ENCODE data around the gene SV2C.

The SV2C gene

DNA sequence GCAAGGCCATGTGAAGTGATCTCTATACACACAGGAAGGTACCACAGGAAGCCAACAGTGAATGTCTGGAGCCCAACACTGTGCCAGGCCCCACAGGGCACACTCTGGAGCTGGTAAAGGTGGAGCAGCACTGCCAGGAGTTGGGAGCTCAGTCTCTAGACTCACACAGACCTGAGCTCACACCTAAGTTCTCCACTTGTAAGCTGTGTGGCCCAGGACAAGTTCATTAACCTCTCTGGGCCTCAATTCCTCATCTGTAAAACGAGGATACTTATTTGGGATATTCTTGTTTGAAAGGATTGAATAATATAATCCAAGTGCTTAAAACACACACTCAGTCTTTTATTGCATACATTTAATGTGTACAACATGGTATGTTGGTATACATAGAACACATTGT is 259.3 kb downstream of the SV2C start:
- H3K4me3 ChIP-seq (ENCODE audit: low read depth in 1 of 2, low read length in 2 of 2) = no peak overlapping the region
- no peaks in the 10 kb centered on the region for H3K9me3 ChIP-seq (ENCODE audit: control insufficient read depth in 1 of 2, low read length in 2 of 2)
- H3K27me3 ChIP-seq (ENCODE audit: control insufficient read depth in 1 of 2, insufficient read depth in 2 of 2, low read length in 2 of 2) = no peaks in the 10 kb centered on the region
- no peak overlapping the region for H3K27ac ChIP-seq (ENCODE audit: low read depth, low read length)
- H3K9ac ChIP-seq (ENCODE audit: low read depth in 1 of 2, low read length in 2 of 2) = no peak overlapping the region
- H3K36me3 ChIP-seq (ENCODE audit: control insufficient read depth in 1 of 2, insufficient read depth in 2 of 2, low read length in 2 of 2) = no peaks in the 10 kb centered on the region
- peaks cover 11 to 14% of the 10 kb centered on the region in 2 donors for H3K4me1 ChIP-seq (ENCODE audit: control insufficient read depth in 1 of 2, insufficient read depth in 2 of 2, low read length in 2 of 2)

DNA sequence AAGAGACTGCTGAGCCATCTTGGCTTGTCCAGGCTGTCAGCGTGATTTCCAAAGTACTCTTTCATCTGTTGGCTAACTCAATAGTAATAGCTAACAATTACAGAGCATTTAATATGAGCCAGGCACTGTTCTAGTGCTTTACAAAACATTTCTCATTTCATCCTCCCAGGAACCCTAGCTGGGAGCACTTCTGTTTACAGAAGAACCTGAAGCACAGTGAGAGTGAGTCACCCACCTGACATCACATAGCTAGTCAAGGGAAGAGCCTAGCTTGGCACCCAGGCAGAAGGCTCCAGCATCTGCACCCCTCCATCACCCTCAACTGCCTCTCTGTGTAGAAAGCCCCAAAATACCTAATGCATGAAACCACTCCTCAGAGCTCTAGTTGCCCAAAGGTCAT is 262.4 kb downstream of the SV2C start:
- no peak overlapping the region for H3K4me3 ChIP-seq (ENCODE audit: low read depth in 1 of 2, low read length in 2 of 2)
- H3K9ac ChIP-seq (ENCODE audit: low read depth in 1 of 2, low read length in 2 of 2) = no peak overlapping the region
- H3K9me3 ChIP-seq (ENCODE audit: control insufficient read depth in 1 of 2, low read length in 2 of 2) = no peaks in the 10 kb centered on the region
- no peak overlapping the region for H3K27ac ChIP-seq (ENCODE audit: low read depth, low read length)
- no peaks in the 10 kb centered on the region for H3K36me3 ChIP-seq (ENCODE audit: control insufficient read depth in 1 of 2, insufficient read depth in 2 of 2, low read length in 2 of 2)
- H3K27me3 ChIP-seq (ENCODE audit: control insufficient read depth in 1 of 2, insufficient read depth in 2 of 2, low read length in 2 of 2) = no peaks in the 10 kb centered on the region
- peaks cover 0 to 5% of the 10 kb centered on the region in 2 donors for H3K4me1 ChIP-seq (ENCODE audit: control insufficient read depth in 1 of 2, insufficient read depth in 2 of 2, low read length in 2 of 2)

DNA sequence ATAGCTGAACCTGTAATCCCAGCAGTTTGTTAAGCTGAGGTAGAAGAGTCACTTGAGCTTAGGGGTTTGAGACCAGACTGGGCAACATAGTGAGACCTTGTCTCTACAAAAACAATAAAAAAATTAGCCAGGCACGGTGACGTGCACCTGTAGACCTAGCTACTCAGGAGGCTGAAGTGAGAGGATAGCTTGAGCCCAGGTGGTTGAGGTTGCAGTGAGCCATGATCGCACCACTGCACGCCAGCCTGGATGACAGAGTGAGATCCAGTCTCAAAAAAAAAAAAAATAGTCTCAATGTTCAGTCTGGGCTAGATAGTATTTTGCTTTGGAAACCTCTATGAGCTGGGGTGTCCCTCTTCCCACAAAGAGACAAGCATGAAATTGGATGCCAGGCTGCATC is 268.0 kb downstream of the SV2C start:
- H3K27ac ChIP-seq (ENCODE audit: low read depth, low read length) = no peak overlapping the region
- H3K27me3 ChIP-seq (ENCODE audit: control insufficient read depth in 1 of 2, insufficient read depth in 2 of 2, low read length in 2 of 2) = no peaks in the 10 kb centered on the region
- H3K9ac ChIP-seq (ENCODE audit: low read depth in 1 of 2, low read length in 2 of 2) = no peak overlapping the region
- no peaks in the 10 kb centered on the region for H3K36me3 ChIP-seq (ENCODE audit: control insufficient read depth in 1 of 2, insufficient read depth in 2 of 2, low read length in 2 of 2)
- no peak overlapping the region for H3K4me3 ChIP-seq (ENCODE audit: low read depth in 1 of 2, low read length in 2 of 2)
- H3K9me3 ChIP-seq (ENCODE audit: control insufficient read depth in 1 of 2, low read length in 2 of 2) = no peaks in the 10 kb centered on the region
- no peaks in the 10 kb centered on the region for H3K4me1 ChIP-seq (ENCODE audit: control insufficient read depth in 1 of 2, insufficient read depth in 2 of 2, low read length in 2 of 2)

DNA sequence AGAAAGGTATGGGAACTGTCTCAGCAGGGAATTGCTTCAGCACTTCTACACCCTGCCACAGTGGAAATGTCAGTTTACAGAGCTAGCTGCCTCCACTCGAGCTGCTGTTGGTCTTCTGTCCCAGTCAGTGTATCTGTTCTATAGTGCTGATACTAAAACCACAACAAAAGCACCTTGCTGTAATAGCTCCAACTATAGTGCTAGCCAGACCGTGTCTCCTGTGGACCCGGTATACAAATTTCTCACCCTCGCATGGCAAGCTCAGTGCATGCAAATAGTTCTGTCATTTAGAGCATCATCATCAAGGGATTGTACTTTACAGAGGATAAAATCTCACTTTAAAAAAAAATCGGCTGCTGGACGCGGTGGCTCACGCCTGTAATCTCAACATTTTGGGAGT is 268.4 kb downstream of the SV2C start:
- Histone ChIP-seq H3K9me3 (ENCODE audit: control insufficient read depth in 1 of 2, low read length in 2 of 2) (no peaks in the 10 kb centered on the region), H3K36me3 (ENCODE audit: control insufficient read depth in 1 of 2, insufficient read depth in 2 of 2, low read length in 2 of 2) (no peaks in the 10 kb centered on the region), H3K4me1 (ENCODE audit: control insufficient read depth in 1 of 2, insufficient read depth in 2 of 2, low read length in 2 of 2) (no peaks in the 10 kb centered on the region), H3K4me3 (ENCODE audit: low read depth in 1 of 2, low read length in 2 of 2) (no peak overlapping the region), H3K27ac (ENCODE audit: low read depth, low read length) (no peak overlapping the region), H3K9ac (ENCODE audit: low read depth in 1 of 2, low read length in 2 of 2) (no peak overlapping the region), H3K27me3 (ENCODE audit: control insufficient read depth in 1 of 2, insufficient read depth in 2 of 2, low read length in 2 of 2) (no peaks in the 10 kb centered on the region)

DNA sequence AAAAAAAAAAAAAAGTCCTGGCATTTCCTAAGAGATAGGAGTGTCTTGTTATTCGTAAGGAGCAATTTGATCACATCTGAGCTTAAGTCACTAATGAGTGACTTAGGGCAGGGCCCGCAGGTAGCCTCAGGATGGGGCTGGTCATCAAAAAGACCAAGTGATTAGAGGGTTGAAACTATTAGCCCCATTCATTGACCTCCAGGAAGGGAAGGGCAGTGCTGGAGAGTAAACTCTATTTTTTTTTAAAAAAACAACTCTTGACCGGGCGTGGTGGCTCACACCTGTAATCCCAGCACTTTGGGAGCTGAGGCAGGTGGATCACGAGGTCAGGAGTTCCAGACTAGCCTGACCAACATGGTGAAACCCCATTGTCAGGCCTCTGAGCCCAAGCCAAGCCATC is 273.7 kb downstream of the SV2C start:
- H3K36me3 ChIP-seq (ENCODE audit: control insufficient read depth in 1 of 2, insufficient read depth in 2 of 2, low read length in 2 of 2) = no peaks in the 10 kb centered on the region
- H3K27me3 ChIP-seq (ENCODE audit: control insufficient read depth in 1 of 2, insufficient read depth in 2 of 2, low read length in 2 of 2) = no peaks in the 10 kb centered on the region
- H3K4me3 ChIP-seq (ENCODE audit: low read depth in 1 of 2, low read length in 2 of 2) = no peak overlapping the region
- H3K9me3 ChIP-seq (ENCODE audit: control insufficient read depth in 1 of 2, low read length in 2 of 2) = no peaks in the 10 kb centered on the region
- H3K27ac ChIP-seq (ENCODE audit: low read depth, low read length) = no peak overlapping the region
- H3K4me1 ChIP-seq (ENCODE audit: control insufficient read depth in 1 of 2, insufficient read depth in 2 of 2, low read length in 2 of 2) = no peaks in the 10 kb centered on the region
- no peak overlapping the region for H3K9ac ChIP-seq (ENCODE audit: low read depth in 1 of 2, low read length in 2 of 2)

DNA sequence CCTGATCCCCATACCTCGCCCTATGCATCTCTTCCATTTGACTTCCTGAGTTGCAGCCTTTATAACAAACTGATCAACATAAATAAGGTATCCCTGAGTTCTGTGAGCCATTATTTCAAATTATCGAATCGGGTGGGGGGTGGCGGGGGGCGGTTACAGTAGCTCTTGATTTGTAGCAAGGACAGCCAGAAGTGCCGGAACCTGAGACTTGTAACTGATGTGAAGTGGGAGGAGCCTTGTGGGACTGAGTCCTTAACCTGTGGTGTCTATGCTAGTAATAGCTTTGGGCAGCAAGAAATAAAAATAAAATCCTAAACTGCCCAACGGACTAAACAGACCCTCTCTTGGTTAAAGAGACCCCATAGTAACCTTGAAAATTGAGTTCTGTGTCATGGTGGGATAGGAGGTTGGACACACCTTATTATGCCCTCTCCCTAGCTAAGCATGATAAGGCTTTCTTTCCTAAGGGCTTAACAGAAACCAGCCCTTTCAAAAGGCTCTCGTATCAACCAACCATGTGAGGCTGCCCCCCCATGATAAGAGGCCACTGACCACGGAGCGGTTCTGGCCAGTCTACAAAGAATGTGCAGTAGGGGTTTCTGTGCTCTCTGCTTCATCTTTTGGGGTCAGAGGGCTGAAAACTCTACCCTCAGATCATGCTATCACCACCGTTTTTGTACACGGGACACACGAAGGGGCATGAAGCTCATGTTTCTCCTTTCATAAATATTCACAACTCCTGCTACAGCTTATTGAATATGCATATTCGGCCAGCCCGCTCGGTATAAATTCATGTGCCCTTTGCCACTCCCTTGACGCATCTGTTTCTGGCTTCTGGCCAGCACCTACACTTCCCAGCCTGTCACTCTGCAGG is 280.4 kb downstream of the SV2C start:
- Histone ChIP-seq H3K27ac (ENCODE audit: low read depth, low read length) (no peak overlapping the region), H3K4me3 (ENCODE audit: low read depth in 1 of 2, low read length in 2 of 2) (peak overlapping the region in 1 of 2 donors; percentile 25), H3K27me3 (ENCODE audit: control insufficient read depth in 1 of 2, insufficient read depth in 2 of 2, low read length in 2 of 2) (peaks cover 0 to 3% of the 10 kb centered on the region in 2 donors), H3K9me3 (ENCODE audit: control insufficient read depth in 1 of 2, low read length in 2 of 2) (no peaks in the 10 kb centered on the region), H3K36me3 (ENCODE audit: control insufficient read depth in 1 of 2, insufficient read depth in 2 of 2, low read length in 2 of 2) (no peaks in the 10 kb centered on the region), H3K4me1 (ENCODE audit: control insufficient read depth in 1 of 2, insufficient read depth in 2 of 2, low read length in 2 of 2) (peaks cover 0 to 4% of the 10 kb centered on the region in 2 donors), H3K9ac (ENCODE audit: low read depth in 1 of 2, low read length in 2 of 2) (no peak overlapping the region)

DNA sequence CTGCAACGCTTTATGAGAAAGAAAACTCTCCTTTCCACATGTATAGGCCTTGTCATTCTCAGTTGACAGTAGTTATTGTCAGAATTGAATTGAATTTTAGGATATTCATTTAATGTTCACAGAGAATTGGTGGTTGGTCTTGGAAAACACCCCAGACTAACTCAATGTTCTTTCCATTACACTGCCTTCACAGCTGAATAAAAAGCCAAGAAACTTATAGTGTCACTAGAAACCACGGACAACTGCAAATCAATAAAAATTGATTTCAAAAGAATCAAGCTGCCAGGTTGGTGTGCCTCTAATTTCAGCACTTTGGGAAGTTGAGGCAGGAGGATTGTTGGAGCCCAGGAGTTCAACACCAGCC is 281.0 kb downstream of the SV2C start:
- no peaks in the 10 kb centered on the region for H3K9me3 ChIP-seq (ENCODE audit: control insufficient read depth in 1 of 2, low read length in 2 of 2)
- no peak overlapping the region for H3K9ac ChIP-seq (ENCODE audit: low read depth in 1 of 2, low read length in 2 of 2)
- H3K27me3 ChIP-seq (ENCODE audit: control insufficient read depth in 1 of 2, insufficient read depth in 2 of 2, low read length in 2 of 2) = peaks cover 0 to 3% of the 10 kb centered on the region in 2 donors
- H3K36me3 ChIP-seq (ENCODE audit: control insufficient read depth in 1 of 2, insufficient read depth in 2 of 2, low read length in 2 of 2) = no peaks in the 10 kb centered on the region
- H3K4me3 ChIP-seq (ENCODE audit: low read depth in 1 of 2, low read length in 2 of 2) = no peak overlapping the region
- no peak overlapping the region for H3K27ac ChIP-seq (ENCODE audit: low read depth, low read length)
- peaks cover 0 to 4% of the 10 kb centered on the region in 2 donors for H3K4me1 ChIP-seq (ENCODE audit: control insufficient read depth in 1 of 2, insufficient read depth in 2 of 2, low read length in 2 of 2)

DNA sequence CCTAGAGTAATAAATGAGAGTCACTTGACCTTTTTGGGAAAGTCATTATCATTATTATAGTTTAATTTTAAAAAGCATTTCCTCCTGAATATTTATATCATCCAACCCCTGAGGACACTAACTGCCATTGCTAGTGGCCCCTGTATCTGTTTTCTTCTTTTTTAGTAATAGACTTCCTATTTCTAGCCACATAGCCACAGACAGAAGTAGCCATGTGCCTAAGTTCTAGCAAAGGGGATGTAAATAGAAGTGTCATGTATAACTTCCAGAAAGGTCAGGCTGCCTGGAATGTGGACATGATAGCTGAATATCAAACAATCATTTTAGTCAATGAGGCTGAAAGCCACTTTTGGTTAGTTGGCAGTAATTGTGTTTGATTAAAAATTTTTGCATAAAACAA is 282.4 kb downstream of the SV2C start:
- Histone ChIP-seq H3K9ac (ENCODE audit: low read depth in 1 of 2, low read length in 2 of 2) (no peak overlapping the region), H3K27me3 (ENCODE audit: control insufficient read depth in 1 of 2, insufficient read depth in 2 of 2, low read length in 2 of 2) (peaks cover 0 to 3% of the 10 kb centered on the region in 2 donors), H3K27ac (ENCODE audit: low read depth, low read length) (no peak overlapping the region), H3K36me3 (ENCODE audit: control insufficient read depth in 1 of 2, insufficient read depth in 2 of 2, low read length in 2 of 2) (no peaks in the 10 kb centered on the region), H3K4me3 (ENCODE audit: low read depth in 1 of 2, low read length in 2 of 2) (no peak overlapping the region), H3K9me3 (ENCODE audit: control insufficient read depth in 1 of 2, low read length in 2 of 2) (no peaks in the 10 kb centered on the region), H3K4me1 (ENCODE audit: control insufficient read depth in 1 of 2, insufficient read depth in 2 of 2, low read length in 2 of 2) (peaks cover 0 to 4% of the 10 kb centered on the region in 2 donors)

DNA sequence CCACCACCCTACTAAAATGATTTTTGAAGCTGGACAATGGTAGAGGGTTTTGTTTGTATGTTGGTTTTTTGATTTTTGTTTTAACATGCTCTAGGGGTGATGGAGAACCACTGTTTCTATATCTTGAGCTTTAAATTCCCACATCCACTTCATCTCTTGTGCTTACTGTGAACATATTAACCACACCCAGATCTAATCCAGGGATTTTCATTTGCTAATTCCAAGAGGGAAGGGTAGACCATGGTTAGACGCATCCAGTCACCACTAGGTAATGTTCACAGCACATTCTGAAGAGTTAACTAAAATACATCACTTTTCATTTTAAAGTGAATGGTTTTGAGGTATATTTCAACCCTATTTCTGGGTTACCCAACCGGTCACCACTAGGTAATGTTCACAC is 283.4 kb downstream of the SV2C start:
- no peaks in the 10 kb centered on the region for H3K36me3 ChIP-seq (ENCODE audit: control insufficient read depth in 1 of 2, insufficient read depth in 2 of 2, low read length in 2 of 2)
- H3K27me3 ChIP-seq (ENCODE audit: control insufficient read depth in 1 of 2, insufficient read depth in 2 of 2, low read length in 2 of 2) = peaks cover 0 to 3% of the 10 kb centered on the region in 2 donors
- no peak overlapping the region for H3K9ac ChIP-seq (ENCODE audit: low read depth in 1 of 2, low read length in 2 of 2)
- no peak overlapping the region for H3K4me3 ChIP-seq (ENCODE audit: low read depth in 1 of 2, low read length in 2 of 2)
- no peaks in the 10 kb centered on the region for H3K9me3 ChIP-seq (ENCODE audit: control insufficient read depth in 1 of 2, low read length in 2 of 2)
- H3K27ac ChIP-seq (ENCODE audit: low read depth, low read length) = no peak overlapping the region
- H3K4me1 ChIP-seq (ENCODE audit: control insufficient read depth in 1 of 2, insufficient read depth in 2 of 2, low read length in 2 of 2) = peaks cover 0 to 4% of the 10 kb centered on the region in 2 donors

DNA sequence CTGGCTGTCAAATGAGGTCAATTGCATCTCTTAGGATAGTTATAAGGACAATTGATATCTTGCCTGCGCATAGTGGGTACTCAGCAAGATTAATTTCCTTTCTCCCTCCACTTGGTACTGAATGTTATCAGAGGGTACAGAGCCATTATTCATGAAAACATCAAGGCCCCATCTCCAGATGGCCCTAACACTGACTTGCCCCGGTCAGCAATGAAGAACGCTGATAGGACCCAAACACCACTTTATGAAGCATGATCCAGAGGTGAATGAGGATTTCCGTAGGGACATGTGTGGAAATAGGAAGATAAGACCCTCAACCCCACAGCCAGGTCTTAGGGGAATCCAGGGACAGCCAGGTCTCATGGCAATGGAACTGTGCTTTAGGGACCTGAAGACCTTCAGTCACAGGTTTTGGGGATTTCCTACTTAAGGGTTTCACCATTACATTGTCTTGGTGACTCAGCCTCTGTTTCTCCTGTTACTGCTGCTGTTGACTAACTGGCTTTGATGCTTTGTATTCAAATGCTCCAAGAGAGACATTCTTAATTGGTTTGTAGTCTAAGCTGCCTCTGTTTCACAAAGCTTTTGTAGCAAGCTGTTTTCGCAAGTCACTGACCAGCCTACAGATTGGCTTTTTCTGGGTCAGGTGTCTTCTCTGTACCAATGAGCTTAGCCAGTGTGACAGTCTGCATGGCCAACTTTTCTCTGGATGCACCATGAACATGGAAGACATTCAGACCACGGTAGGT is 284.6 kb downstream of the SV2C start:
- no peaks in the 10 kb centered on the region for H3K36me3 ChIP-seq (ENCODE audit: control insufficient read depth in 1 of 2, insufficient read depth in 2 of 2, low read length in 2 of 2)
- H3K9ac ChIP-seq (ENCODE audit: low read depth in 1 of 2, low read length in 2 of 2) = no peak overlapping the region
- no peaks in the 10 kb centered on the region for H3K9me3 ChIP-seq (ENCODE audit: control insufficient read depth in 1 of 2, low read length in 2 of 2)
- peaks cover 9 to 11% of the 10 kb centered on the region in 2 donors for H3K4me1 ChIP-seq (ENCODE audit: control insufficient read depth in 1 of 2, insufficient read depth in 2 of 2, low read length in 2 of 2)
- H3K27me3 ChIP-seq (ENCODE audit: control insufficient read depth in 1 of 2, insufficient read depth in 2 of 2, low read length in 2 of 2) = peaks cover 0 to 3% of the 10 kb centered on the region in 2 donors
- no peak overlapping the region for H3K27ac ChIP-seq (ENCODE audit: low read depth, low read length)
- no peak overlapping the region for H3K4me3 ChIP-seq (ENCODE audit: low read depth in 1 of 2, low read length in 2 of 2)
